Astrocyte (in vitro differentiated cells and primary cell): ENCODE data around the gene DIRAS1.

Experiments
- EZH2 ChIP-seq: IDR thresholded peaks from 2 replicates; pipeline ENCODE4 v1.6.1; 2012; ENCODE audit warnings: mild to moderate bottlenecking, low read length, inconsistent platforms; ENCODE audit not compliant: insufficient read depth
- TF ChIP-seq, protein P1 (sequence below): IDR thresholded peaks from 2 replicates; pipeline ENCODE4 v1.5.1; 2011; ENCODE audit warnings: low read depth, mild to moderate bottlenecking, inconsistent platforms, low read length, moderate library complexity; ENCODE audit not compliant: insufficient read depth

DNA sequence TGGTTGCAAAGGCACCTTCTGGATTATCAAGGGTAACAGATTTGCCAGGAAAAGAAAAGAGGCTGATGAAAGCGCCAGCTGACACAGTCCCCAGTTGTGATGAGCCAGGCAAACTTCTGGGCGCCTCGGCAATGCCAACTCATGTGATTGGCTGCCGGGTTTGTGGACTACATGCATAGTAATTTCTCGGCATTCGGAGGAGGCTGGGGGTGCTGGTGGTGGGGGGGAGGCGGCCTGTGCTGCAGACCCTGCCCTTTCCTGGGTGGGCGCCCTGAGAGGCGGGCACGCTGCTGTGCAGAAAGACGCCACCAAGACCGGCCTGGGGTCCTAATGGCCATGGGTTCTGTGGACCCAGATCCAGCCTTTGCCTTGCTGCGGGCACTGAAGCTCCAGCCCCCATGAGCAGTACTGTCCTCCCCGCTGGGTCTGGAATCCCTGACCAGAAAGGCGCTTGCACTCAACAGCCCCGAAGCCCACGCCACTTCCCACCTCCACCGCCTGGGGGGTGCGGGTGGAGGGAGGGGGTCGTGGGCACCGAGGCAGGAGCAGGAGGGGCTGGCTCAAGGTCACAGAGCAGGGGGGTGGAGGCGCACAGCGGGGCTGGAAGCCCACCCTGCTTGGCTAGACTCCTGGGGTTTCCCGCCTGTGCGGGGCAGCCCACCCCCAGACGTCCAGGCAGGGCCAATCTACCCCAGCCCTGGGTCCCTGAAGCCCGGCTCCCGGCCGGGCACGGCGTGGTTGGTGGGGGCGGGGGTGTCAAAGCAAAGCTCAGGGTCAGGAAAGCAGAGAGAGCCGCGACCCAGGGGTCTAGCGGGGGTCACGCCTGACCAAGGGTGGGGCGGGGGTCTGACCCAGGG, 1.0 kb downstream of the DIRAS1 start:
- TF ChIP-seq, protein P1, sequence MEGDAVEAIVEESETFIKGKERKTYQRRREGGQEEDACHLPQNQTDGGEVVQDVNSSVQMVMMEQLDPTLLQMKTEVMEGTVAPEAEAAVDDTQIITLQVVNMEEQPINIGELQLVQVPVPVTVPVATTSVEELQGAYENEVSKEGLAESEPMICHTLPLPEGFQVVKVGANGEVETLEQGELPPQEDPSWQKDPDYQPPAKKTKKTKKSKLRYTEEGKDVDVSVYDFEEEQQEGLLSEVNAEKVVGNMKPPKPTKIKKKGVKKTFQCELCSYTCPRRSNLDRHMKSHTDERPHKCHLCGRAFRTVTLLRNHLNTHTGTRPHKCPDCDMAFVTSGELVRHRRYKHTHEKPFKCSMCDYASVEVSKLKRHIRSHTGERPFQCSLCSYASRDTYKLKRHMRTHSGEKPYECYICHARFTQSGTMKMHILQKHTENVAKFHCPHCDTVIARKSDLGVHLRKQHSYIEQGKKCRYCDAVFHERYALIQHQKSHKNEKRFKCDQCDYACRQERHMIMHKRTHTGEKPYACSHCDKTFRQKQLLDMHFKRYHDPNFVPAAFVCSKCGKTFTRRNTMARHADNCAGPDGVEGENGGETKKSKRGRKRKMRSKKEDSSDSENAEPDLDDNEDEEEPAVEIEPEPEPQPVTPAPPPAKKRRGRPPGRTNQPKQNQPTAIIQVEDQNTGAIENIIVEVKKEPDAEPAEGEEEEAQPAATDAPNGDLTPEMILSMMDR: no peak
- no peak for TF ChIP-seq EZH2
